IMR-90 (cell line): ENCODE results near the gene SQSTM1. TPM values are rescaled to one million over a fixed set of nuclear protein-coding genes. Genes with fewer than 3 reads are reported as not detected.

Source experiments
- ATAC-seq: fragments of 200-7000 bp; cut with Tn5 transposase; 2 replicates; pipeline ENCODE4 v1.9.1; 2020; ENCODE audit warnings: low read depth, mild to moderate bottlenecking, moderate library complexity
- BruUV-seq: library from RNA; stranded (reverse); fragments of 400-500 nt; replicated peaks from 2 replicates; lab custom pipeline; 2021; lab: Mats Ljungman, UMichigan
- CTCF ChIA-PET: fragments of 300-600 bp; formaldehyde crosslinking; extraction: SDS; loops from one replicate; lab custom pipeline; 2021; ENCODE audit warnings: antibody characterized with exemption; lab: Yijun Ruan, JAX
- POLR2A ChIA-PET: fragments of 300-600 bp; sonication (Branson Sonifier 250); formaldehyde crosslinking; loops from one replicate; lab custom pipeline; 2022; ENCODE audit warnings: antibody characterized with exemption; ENCODE audit not compliant: unreplicated experiment; lab: Charles Lee
- DNase-seq: peaks from one replicate; pipeline ENCODE4 v3.0.0; 2013
- H2AFZ ChIP-seq: replicated peaks from 2 replicates; pipeline ENCODE3; 2013; ENCODE audit warnings: low read length, mild to moderate bottlenecking; ENCODE audit not compliant: poor library complexity
- H2AK5ac ChIP-seq: 2 replicates; pipeline ENCODE4 v1.6.1; 2013; ENCODE audit warnings: low read depth, low read length, inconsistent platforms
- H2AK9ac ChIP-seq: replicated peaks from 2 replicates; pipeline ENCODE3; 2013; ENCODE audit warnings: mild to moderate bottlenecking, low read depth, low read length, moderate library complexity; ENCODE audit not compliant: poor library complexity
- H2BK120ac ChIP-seq: 2 replicates; pipeline ENCODE4 v1.6.1; 2013; ENCODE audit warnings: low read depth, low read length, inconsistent platforms
- H2BK15ac ChIP-seq: 3 replicates; pipeline ENCODE4 v1.6.1; 2013; ENCODE audit warnings: low read depth, low read length, inconsistent platforms
- H2BK20ac ChIP-seq: 2 replicates; pipeline ENCODE4 v1.6.1; 2013; ENCODE audit warnings: low read depth, mild to moderate bottlenecking, inconsistent platforms, low read length, moderate library complexity
- H2BK5ac ChIP-seq: 2 replicates; pipeline ENCODE4 v1.6.1; 2013; ENCODE audit warnings: mild to moderate bottlenecking, low read depth, low read length, inconsistent platforms; ENCODE audit not compliant: poor library complexity, severe bottlenecking
- H3K14ac ChIP-seq: replicated peaks from 2 replicates; pipeline ENCODE4 v1.6.1; 2013; ENCODE audit warnings: low read depth, low read length, inconsistent platforms
- H3K18ac ChIP-seq: 2 replicates; pipeline ENCODE4 v1.6.1; 2013; ENCODE audit warnings: low read depth, low read length, control low read depth
- H3K23ac ChIP-seq: 2 replicates; pipeline ENCODE4 v1.6.1; 2013; ENCODE audit warnings: low read depth, low read length, inconsistent platforms
- H3K27ac ChIP-seq: 2 replicates; pipeline ENCODE4 v1.5.1; 2013; ENCODE audit warnings: mild to moderate bottlenecking, control low read depth, low read length; ENCODE audit not compliant: insufficient read depth
- H3K27me3 ChIP-seq: 2 replicates; pipeline ENCODE4 v1.6.1; 2013; ENCODE audit warnings: low read length; ENCODE audit not compliant: control insufficient read depth, insufficient read depth
- H3K36me3 ChIP-seq: 2 replicates; pipeline ENCODE4 v1.6.1; 2013; ENCODE audit warnings: low read length, mixed read lengths; ENCODE audit not compliant: control insufficient read depth, insufficient read depth
- H3K4ac ChIP-seq: 2 replicates; pipeline ENCODE4 v1.6.1; 2013; ENCODE audit warnings: low read depth, low read length, inconsistent platforms
- H3K4me1 ChIP-seq: 2 replicates; pipeline ENCODE4 v1.6.1; 2013; ENCODE audit warnings: low read length, mixed read lengths; ENCODE audit not compliant: control insufficient read depth, insufficient read depth
- H3K4me2 ChIP-seq: 2 replicates; pipeline ENCODE4 v1.6.1; 2013; ENCODE audit warnings: low read depth, mild to moderate bottlenecking, control low read depth, low read length, moderate library complexity
- H3K4me3 ChIP-seq: 2 replicates; pipeline ENCODE4 v1.5.1; 2013; ENCODE audit warnings: low read depth, mild to moderate bottlenecking, control low read depth, low read length, moderate library complexity; ENCODE audit not compliant: insufficient read depth
- H3K56ac ChIP-seq: 2 replicates; pipeline ENCODE4 v1.6.1; 2013; ENCODE audit warnings: low read length, inconsistent platforms; ENCODE audit not compliant: insufficient read depth; ENCODE audit errors: extremely low read depth
- H3K79me1 ChIP-seq, 2 experiments: 2 replicates each; pipeline ENCODE4 v1.6.1; 2013; ENCODE audit warnings: low read length in 2 of 2, inconsistent platforms in 1 of 2, low read depth in 1 of 2
- H3K9ac ChIP-seq: 2 replicates; pipeline ENCODE4 v1.6.1; 2013; ENCODE audit warnings: low read depth, low read length, control low read depth
- H3K9me1 ChIP-seq: 2 replicates; pipeline ENCODE4 v1.6.1; 2013; ENCODE audit warnings: low read length, inconsistent platforms; ENCODE audit not compliant: insufficient read depth
- H3K9me3 ChIP-seq: 2 replicates; pipeline ENCODE4 v1.6.1; 2013; ENCODE audit warnings: low read length; ENCODE audit not compliant: control insufficient read depth, insufficient read depth
- H4K20me1 ChIP-seq: 2 replicates; pipeline ENCODE4 v1.6.1; 2013; ENCODE audit warnings: low read length, inconsistent platforms; ENCODE audit not compliant: insufficient read depth
- H4K5ac ChIP-seq: 2 replicates; pipeline ENCODE4 v1.6.1; 2013; ENCODE audit warnings: mild to moderate bottlenecking, low read depth, low read length, control low read depth
- H4K8ac ChIP-seq, 2 experiments: 2 replicates each; pipeline ENCODE4 v1.6.1; 2013; ENCODE audit warnings: low read depth in 2 of 2, low read length in 2 of 2, control low read depth in 1 of 2, inconsistent platforms in 1 of 2
- H4K91ac ChIP-seq: 2 replicates; pipeline ENCODE4 v1.6.1; 2013; ENCODE audit warnings: low read depth, low read length, inconsistent platforms; ENCODE audit not compliant: insufficient read depth
- CHD1 ChIP-seq: IDR thresholded peaks from 2 replicates; pipeline ENCODE4 v1.6.1; 2012; ENCODE audit warnings: low read depth, low read length, improper control_type of control experiment
- WGBS, 2 experiments: methylation state at CpG; one replicate each; pipeline versions ENCODE4 v1.1.5 to v1.1.7; 2013; ENCODE audit warnings: missing lambda C conversion rate in 2 of 2; ENCODE audit not compliant: insufficient read length in 1 of 2; ENCODE audit errors: extremely low coverage in 2 of 2; 5-methylcytosine and 5-hydroxymethylcytosine counted together
- dilution Hi-C: fragments of 300-500 bp; cut with HindIII; formaldehyde crosslinking; loops from one replicate; pipeline ENCODE4 v1.14.3; 2018; ENCODE audit warnings: low sequenced_read_pairs; ENCODE audit not compliant: unreplicated experiment
- in situ Hi-C: fragments of 300-500 bp; cut with MboI; formaldehyde crosslinking; loops from 3 replicates; pipeline ENCODE4 v1.14.3; 2019; ENCODE audit warnings: low sequenced_read_pairs, inconsistent platforms, mixed read lengths
- intact Hi-C: fragments of 100-400 bp; cut with micrococcal nuclease; formaldehyde crosslinking; loops from 2 replicates; pipeline ENCODE4 v1.10.0; 2022
- polyA plus RNA-seq, 3 experiments: library from polyadenylated mRNA; depleted of rRNA; stranded (reverse); fragments of >200 nt; gene quantifications; 2 replicates each; pipeline ENCODE4 v1.2.3, GENCODE V29; 2012; ENCODE audit warnings: low replicate concordance in 1 of 3
- total RNA-seq: library from RNA; depleted of rRNA; stranded (reverse); fragments of >200 nt; gene quantifications from 2 replicates; pipeline ENCODE4 v1.2.3, GENCODE V29; 2012

The SQSTM1 gene
- total and polyA plus RNA-seq, 2 of the 4 experiments (the other 2 are of a cell fraction) = 152 to 184 TPM

- H3K9ac ChIP-seq = no peak overlapping the region
- no TSS peak for BruUV-seq
- no peak overlapping the region for H2BK20ac ChIP-seq
- H3K4me2 ChIP-seq = no peak overlapping the region
- peaks cover under 1% of the 10 kb centered on the region; the same call in 1 of the 2 replicates for H3K4me1 ChIP-seq
- H3K36me3 ChIP-seq = peaks cover 17% of the 10 kb centered on the region
- no peaks in the 10 kb centered on the region for H3K27me3 ChIP-seq
- H4K20me1 ChIP-seq = no peaks in the 10 kb centered on the region
- H3K4ac ChIP-seq = no peak overlapping the region
- dilution Hi-C loops = no loop called here
- H4K8ac ChIP-seq = no peak overlapping the region
- H4K91ac ChIP-seq = no peak overlapping the region
- H3K9me3 ChIP-seq = no peaks in the 10 kb centered on the region; the same call in 1 of the 2 replicates
- H3K56ac ChIP-seq = no peak overlapping the region
- H3K9me1 ChIP-seq = peaks cover 6% of the 10 kb centered on the region; the same call in 1 of the 2 replicates
- H3K27ac ChIP-seq = no peak overlapping the region
- ChIA-PET POLR2A (no interaction called here), CTCF (no interaction called here)
- no peak for DNase-seq
- no peak overlapping the region for H2AFZ ChIP-seq
- H3K79me1 ChIP-seq = peaks cover 0 to 8% of the 10 kb centered on the region in 2 experiments; a peak in 3 of 4 replicates
- no peak overlapping the region for H4K5ac ChIP-seq
- in situ Hi-C loops = no loop called here
- H3K18ac ChIP-seq = no peak overlapping the region
- no peak overlapping the region for H2BK15ac ChIP-seq
- intact Hi-C loops = no loop called here
- no peak overlapping the region for H3K14ac ChIP-seq
- H2BK5ac ChIP-seq = no peak overlapping the region
- H3K23ac ChIP-seq = no peak overlapping the region
- H2BK120ac ChIP-seq = no peak overlapping the region
- H2AK9ac ChIP-seq = no peak overlapping the region
- no peak overlapping the region for H3K4me3 ChIP-seq
- no peak for ATAC-seq
- TF ChIP-seq CHD1 = no peak
- no peak overlapping the region for H2AK5ac ChIP-seq
- WGBS, 2 experiments = no CpG with 5 or more reads among the region's 5 CpGs
Measured at GRCh38 chr5:179812997-179813607, 7.6 kb upstream of the SQSTM1 start.
